ENCODE measurements around the gene MARF1.
"Not testable (repeated sequence)": the region's sequence is repeated elsewhere in the genome, so short reads cannot be mapped to it uniquely, and the experiment has no call there.

MARF1 gene, protein sequence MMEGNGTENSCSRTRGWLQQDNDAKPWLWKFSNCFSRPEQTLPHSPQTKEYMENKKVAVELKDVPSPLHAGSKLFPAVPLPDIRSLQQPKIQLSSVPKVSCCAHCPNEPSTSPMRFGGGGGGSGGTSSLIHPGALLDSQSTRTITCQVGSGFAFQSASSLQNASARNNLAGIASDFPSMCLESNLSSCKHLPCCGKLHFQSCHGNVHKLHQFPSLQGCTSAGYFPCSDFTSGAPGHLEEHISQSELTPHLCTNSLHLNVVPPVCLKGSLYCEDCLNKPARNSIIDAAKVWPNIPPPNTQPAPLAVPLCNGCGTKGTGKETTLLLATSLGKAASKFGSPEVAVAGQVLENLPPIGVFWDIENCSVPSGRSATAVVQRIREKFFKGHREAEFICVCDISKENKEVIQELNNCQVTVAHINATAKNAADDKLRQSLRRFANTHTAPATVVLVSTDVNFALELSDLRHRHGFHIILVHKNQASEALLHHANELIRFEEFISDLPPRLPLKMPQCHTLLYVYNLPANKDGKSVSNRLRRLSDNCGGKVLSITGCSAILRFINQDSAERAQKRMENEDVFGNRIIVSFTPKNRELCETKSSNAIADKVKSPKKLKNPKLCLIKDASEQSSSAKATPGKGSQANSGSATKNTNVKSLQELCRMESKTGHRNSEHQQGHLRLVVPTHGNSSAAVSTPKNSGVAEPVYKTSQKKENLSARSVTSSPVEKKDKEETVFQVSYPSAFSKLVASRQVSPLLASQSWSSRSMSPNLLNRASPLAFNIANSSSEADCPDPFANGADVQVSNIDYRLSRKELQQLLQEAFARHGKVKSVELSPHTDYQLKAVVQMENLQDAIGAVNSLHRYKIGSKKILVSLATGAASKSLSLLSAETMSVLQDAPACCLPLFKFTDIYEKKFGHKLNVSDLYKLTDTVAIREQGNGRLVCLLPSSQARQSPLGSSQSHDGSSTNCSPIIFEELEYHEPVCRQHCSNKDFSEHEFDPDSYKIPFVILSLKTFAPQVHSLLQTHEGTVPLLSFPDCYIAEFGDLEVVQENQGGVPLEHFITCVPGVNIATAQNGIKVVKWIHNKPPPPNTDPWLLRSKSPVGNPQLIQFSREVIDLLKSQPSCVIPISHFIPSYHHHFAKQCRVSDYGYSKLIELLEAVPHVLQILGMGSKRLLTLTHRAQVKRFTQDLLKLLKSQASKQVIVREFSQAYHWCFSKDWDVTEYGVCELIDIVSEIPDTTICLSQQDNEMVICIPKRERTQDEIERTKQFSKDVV (N-terminal part only)

DNA sequence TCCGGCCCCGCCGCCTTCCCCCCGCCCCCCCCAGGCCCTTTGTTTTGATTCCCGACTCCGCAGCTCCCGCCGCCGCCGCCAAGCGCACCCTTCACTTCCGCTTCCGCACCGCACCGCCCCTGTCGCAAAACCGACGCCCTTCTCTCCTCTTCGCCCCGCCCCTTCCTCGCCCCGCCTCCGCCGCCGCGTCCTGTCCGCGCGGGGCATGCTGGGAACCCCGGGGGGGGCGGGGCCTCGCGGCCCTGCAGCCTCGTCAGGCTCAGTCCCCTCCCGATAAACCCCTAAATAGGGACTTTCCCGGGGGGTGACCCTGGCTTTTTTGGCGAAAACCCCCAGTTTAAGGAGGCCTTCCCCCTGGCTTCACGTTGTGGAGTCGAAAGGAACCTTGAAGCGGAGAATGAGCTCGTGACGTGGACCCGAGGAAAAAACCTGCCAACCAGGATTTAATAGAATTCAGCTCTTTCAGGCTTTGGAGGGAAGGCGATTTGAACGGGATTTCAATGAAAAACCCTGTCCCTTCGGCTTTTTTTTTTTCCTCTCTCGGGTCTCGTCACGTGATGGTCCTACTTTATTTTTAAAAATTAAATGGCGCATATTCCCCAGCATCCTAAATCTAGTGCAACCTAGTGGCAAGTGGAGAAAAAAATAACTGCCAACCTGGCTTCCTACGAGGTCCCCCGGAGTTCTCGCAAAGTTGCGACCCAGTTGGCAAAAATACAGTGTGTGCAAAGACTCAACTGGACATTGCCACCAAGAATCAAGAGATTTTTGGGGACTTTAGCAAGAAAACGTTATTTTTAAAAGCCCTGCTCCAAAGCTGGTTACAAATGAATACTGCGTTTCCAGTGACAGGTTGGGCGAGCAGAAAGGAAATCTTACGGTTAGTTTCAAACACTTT lies at the start of gene MARF1:
MARF1 (minus strand) TSS at position 107 of the 898 bp plus-strand sequence. CDS start 3,921 bp downstream, outside the sequence.
- peak; percentile 99 to 100 for DNase-seq (ENCODE audit: low read depth in 2 of 2)

DNA sequence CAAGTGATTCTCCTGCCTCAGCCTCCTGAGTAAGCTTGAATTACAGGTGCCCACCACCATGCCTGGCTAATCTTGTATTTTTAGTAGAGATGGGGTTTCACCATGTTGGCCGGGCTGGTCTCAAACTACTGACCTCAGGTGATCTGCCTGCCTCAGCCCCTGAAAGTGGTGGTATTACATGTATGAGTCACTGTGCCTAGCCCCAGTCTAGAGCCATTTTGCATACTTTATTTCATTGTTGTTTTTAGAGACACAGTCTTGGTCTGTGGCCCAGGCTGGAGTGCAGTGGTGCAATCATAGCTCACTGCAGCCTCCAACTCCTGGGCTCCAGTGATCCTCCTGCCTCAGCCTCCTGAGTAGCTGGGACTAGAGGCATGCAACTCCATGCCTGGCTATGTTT lies 49.6 kb upstream of the MARF1 start:
- not testable (repeated sequence) for DNase-seq (ENCODE audit: low read depth in 2 of 2)

DNA sequence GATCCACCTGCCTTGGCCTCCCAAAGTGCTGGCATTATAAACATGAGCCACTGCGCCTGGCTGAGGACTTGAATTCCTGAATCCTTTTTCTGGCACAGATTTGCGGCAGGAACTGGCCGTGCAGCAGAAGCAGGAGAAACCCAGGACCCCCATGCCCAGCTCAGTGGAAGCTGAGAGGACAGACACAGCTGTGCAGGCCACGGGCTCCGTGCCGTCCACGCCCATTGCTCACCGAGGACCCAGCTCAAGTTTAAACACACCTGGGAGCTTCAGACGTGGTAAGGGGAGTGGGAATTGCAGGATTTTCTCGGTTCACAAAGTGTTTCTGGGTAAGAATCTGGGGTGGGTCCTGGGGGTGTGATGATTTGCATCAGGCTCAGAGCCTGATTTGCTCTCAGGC lies 48.1 kb upstream of the MARF1 start:
- DNase-seq (ENCODE audit: low read depth in 2 of 2), result no peak

DNA sequence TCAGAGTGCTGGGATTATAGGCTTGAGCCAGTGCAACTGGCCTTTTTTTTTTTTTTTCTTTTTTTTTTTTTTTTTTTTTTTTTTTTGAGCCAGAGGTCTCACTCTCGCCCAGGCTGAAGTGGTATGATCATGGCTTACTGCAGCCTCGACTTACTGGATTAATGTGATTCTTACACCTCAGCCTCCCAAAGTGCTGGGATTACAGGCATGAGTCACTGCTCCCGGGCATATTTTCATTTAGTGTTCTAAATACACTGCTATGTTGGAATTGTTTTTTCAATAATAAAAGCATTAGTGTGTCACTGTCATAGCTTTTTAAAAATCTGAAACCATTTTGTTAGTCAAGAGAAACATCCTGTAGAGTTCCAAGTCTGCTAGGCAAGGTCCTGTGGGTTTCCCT lies 47.3 kb upstream of the MARF1 start:
- DNase-seq (ENCODE audit: low read depth in 2 of 2), result no peak

DNA sequence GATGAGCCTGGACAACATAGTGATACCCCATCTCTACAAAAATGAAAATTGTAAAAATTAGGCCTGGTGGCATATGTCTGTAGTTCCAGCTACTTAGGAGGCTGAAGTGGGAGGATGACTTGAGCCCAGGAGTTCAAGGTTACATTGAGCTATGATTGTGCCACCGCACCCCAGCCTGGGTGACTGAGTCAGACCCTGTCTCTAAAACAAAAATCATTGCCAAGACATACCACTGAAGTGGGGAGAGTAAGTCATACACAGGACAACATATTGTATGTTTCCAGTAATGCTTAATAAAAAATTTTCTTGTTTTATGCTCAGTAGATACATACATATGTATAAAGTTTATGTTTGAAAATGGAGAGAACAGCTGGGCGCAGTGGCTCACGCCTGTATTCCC lies 46.3 kb upstream of the MARF1 start:
- DNase-seq (ENCODE audit: low read depth in 2 of 2), result no peak

DNA sequence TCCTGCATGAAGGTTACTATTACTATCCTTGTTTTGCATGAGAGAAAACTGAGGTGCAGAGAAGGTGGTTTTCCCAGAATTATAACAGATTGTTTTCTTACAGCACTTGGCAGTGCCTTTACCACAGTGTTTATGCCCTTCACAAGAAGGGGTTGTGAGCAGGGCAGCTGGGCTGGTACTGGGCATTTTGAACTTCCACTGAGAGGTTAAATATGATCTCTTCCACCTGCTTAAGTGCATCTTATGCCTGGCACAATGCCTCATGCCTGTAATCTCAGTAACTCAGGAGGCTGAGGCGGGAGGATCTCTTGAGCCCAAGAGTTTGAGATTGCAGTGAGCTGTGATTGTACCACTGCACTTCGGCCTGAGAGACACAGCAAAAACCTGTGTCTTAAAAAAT lies 43.3 kb upstream of the MARF1 start:
- no peak for DNase-seq (ENCODE audit: low read depth in 2 of 2)

DNA sequence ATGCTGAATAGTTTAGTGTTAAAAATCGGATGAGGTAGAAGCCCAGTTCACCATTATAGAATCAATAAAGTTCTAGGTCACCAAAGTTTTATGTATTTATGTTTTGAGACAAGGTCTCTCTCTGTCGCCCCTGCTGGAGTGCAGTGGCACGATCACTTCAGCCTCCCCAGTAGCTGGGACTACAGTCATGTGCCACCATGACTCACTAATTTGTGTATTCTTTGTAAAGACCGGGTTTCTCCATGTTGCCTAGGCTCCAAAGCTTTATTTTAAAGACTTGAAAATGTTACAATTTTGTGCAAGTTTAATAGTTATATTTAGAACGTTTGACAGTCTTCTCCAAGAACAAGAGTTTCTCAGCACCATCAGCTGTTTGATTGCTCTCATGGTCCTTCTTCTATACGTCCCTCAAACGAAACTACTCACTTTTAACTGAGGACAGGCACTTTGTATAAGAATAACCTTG lies 39.2 kb upstream of the MARF1 start:
- peak in 1 of 2 donors; percentile 5 for DNase-seq (ENCODE audit: low read depth in 2 of 2)

DNA sequence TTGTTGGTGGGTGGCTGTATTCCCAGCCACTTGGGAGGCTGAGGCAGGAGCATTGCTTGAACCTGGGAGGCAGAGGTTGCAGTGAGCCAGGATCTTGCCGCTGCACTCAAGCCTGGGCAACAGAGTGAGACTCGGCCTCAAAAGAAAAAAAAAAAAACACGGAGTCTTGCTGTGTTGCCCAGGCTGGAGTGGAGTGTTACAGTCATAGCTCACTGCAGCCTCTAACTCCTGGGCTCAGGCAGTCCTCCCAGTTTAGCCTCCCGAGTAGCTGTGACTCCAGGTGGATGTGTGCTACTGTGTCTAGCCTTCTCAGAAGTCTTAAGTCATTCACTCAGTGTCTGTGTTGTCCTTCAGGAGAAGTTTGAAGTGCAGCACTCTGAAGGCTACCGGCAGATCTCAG lies 34.5 kb upstream of the MARF1 start:
- no peak for DNase-seq (ENCODE audit: low read depth in 2 of 2)

DNA sequence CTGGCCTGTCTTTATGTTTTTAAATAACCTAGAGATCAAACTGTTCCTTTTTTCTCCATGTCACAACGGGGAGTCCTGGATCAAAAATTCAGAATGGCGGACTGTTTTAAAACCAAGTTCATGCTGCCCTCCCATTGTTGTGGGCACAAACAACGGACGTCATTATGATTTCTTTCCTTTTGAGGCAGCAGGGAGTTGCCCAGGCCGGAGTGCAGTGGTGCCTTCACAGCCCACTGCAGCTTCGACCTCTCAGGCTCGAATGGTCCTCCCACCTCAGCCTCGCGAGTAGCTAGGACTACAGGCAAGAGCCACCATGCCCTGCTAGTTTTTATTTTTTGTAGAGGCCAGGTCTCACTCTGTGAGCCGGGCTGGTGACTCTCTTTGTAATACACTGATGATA lies 33.6 kb upstream of the MARF1 start:
- no peak for DNase-seq (ENCODE audit: low read depth in 2 of 2)

DNA sequence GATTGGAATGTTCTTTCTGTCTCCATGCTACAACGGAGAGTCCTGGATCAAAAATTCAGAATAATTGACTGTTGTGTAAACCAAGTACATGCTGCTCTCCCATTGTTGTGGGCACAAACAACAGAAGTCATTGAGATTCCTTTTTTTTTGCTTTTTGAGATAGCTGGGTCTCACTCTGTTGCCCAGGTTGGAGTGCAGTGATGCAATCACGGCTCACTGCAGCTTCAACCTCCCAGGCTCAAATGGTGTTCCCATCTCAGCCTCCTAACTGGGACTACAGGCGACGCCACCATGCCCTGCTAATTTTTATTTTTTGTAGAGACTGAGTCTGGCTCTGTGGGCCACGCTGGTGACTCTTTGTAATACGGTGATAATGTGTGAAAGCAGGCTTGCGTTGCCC lies 31.6 kb upstream of the MARF1 start:
- DNase-seq (ENCODE audit: low read depth in 2 of 2), result no peak

DNA sequence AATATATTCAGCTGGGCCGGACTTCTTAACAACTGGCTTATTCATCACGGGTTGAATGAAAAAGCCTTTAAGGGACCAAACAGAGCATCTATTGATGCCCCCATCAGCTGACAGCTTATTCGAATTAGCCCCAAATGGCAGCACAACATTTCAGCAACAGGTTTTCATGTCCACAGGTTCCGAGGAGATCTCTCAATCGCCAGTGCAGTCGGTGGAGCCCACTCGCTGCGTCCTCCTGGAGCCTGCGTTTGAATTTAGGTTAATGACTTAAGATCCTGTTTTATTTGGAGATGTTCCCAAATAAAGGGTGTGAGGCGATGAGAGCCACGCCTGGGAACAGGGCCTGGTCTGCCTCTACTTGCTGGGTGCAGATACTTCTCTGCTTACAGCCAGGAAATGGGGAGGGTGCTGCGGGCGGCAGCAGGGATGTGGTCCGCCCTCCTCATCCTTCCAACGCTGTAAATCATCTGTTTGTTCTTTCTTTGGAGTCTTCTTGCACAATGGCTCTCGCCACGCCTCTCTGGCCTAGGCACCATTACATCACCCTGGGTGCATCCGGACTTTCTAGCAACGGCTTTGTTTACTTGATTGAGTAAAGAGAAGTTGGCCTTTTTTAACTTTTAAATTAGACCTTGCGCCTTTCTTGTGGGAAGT lies 29.7 kb upstream of the MARF1 start:
- DNase-seq (ENCODE audit: low read depth in 2 of 2), result peak; percentile 4 to 38

DNA sequence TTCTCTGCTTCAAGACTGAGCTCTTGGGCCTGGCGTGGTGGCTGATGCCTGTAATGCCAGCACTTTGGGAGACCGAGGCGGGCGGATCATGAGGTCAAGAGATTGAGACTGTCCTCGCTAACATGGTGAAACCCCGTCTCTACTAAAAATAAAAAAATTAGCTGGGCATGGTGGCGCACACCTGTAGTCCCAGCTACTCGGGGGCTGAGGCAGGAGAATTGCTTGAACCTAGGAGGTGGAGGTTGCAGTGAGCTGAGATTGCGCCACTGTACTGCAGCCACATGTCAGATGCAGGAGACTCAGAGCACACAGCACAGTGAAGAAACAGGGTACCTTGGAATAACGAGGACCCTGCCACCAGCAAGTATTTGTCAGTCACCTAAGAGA lies 29.2 kb upstream of the MARF1 start:
- DNase-seq (ENCODE audit: low read depth in 2 of 2), result not testable (repeated sequence)

DNA sequence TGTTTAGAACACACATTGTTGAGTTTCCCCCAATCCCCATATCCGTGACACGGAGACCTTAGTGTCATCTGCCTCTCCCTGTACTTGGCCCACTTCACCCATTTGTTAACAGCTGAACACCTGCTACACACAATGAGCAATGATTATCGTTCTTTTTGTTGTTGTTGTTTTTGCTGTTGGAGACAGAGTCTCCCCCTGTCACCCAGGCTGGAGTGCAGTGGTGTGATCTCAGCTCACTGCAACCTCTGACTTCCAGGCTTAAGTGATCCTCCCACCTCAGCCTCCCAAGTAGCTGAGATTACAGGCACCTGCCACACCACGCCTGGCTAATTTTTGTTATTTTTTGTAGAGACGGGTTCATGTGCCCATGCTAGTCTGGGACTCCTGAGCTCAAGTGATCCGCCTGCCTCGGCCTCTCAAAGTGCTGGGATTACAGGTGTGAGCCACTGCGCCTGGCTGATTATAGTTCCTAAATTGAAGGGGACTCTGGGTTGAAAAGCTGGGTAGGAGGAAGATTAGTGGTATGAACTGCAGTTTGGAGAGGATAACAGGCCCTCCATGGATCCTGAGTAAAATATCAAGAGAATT lies 28.7 kb upstream of the MARF1 start:
- DNase-seq (ENCODE audit: low read depth in 2 of 2), result no peak

DNA sequence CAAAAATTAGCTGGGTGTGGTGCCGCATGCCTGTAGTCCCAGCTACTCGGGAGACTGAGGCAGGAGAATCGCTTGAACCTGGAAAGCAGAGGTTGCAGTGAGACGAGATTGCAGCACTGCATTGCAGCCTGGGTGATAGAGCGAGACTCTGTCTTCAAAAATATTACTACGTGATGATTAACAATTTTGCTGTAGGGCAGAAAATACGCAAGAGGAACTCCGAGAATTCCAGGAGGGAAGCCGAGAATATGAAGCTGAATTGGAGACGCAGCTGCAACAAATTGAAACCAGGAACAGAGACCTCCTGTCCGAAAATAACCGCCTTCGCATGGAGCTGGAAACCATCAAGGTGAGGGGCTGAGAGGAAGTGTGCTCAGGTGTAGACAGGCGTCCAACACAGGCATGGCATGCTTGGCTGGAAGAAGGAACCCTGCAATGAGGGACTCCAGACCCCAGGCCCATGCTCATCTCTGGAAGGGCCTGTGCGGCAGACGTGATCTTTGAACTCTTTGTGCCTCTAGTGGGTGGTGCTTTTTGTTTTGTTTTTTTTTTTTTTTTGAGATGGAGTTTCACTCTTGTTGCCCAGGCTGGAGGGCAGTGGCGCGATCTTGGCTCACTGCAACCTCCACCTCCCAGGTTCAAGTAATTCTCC lies 24.3 kb upstream of the MARF1 start:
- no peak for DNase-seq (ENCODE audit: low read depth in 2 of 2)

DNA sequence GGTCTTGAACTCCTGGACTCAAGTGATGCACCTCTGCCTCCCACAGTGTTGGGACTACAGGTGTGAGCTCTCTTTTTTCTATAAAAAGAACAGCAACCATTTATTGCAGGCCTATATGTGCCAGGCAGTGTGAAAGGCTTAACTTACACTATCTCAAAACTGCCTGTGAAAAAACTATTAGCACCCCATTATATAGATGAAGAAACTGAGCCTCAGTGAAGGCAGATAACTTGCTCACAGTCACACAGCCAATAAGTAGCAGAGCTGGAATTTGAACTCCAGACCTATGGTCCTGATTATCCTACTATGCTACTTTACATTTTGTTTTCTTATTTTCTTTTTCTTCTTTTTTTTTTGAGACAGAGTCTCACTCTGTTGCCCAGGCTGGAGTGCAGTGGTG lies 22.2 kb upstream of the MARF1 start:
- no peak for DNase-seq (ENCODE audit: low read depth in 2 of 2)

DNA sequence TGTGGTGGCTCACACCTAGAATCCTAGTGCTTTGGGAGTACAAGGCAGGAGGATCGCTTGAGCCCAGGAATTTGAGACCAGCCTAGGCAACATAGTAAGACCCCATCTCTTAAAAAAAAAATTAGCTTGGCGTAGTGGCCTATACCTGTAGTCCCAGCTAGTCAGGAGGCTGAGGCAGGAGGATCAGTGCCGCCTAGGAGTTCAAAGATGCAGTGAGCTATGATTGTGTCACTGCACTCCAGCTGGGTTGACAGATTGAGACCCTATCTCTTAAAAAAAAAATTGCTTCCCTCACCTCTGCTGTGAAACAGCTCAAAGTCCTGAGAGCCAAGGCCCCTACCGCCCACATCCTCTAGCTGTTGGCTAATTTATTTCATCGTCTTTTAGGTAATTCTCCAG lies 17.2 kb upstream of the MARF1 start:
- no peak for DNase-seq (ENCODE audit: low read depth in 2 of 2)

DNA sequence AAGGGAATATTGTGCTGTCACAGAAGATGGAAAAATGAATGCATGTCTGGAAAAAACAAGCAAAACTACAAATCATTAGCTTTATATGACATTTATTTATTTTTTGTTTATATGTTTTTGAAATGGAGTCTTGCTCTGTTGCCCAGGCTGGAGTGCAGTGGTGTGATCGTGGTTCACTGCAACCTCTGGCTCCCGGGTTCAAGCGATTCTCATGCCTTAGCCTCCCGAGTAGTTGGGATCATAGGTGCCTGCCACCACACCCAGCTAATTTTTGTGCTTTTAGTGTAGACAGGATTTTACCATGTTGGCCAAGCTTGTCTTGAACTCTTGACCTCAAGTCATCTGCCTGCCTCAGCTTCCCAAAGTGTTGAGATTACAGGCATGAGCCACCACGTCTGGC lies 15.6 kb upstream of the MARF1 start:
- no peak for DNase-seq (ENCODE audit: low read depth in 2 of 2)

DNA sequence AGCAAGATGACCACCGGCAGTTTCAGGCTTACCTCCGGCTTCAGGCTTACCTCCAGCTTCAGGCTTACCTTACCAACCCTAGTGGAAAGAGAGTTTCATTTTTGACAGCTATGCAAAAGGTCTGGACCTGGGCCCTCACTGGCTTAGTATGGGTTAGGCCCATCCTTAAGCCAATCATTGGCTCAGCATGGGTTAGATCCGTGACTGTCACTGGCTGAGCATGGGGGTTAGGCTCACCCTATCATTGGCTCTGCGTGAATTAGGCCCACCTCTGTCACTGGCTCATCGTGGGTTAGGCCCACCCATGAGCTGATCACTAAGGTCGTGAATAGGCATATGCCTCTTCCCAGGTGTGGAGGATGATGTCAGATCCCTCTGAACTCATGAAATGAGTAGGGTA lies 15.2 kb upstream of the MARF1 start:
- no peak for DNase-seq (ENCODE audit: low read depth in 2 of 2)

DNA sequence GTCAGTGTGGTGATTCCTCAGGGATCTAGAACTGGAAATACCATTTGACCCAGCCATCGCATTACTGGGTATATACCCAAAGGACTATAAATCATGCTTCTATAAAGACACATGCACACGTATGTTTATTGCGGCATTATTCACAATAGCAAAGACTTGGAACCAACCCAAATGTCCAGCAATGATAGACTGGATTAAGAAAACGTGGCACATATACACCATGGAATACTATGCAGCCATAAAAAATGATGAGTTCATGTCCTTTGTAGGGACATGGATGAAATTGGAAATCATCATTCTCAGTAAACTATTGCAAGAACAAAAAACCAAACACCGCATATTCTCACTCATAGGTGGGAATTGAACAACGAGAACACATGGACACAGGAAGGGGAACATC lies 12.6 kb upstream of the MARF1 start:
- not testable (repeated sequence) for DNase-seq (ENCODE audit: low read depth in 2 of 2)

DNA sequence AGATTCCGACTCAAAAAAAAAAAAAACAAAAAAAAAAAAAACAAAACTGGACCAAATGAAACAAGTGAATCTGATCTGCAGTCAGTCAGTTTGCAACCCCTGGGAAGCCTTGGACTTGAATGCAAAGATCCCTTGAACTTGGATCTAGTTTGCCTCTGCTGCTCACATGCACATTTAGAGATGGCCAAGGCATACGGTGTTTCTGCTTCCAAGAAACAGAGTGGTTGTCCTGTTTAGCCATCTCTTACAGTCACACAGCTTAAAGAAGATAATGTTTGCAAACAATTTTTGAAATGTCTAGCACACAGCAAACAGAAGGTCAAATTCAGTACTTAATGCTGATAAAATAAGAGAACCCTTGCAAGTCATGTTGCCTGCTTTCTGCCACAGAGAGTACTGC lies 11.6 kb upstream of the MARF1 start:
- no peak for DNase-seq (ENCODE audit: low read depth in 2 of 2)
